Epithelial cell of proximal tubule (primary cell): Measurements from ENCODE around the gene SPDYE3. TPM values are rescaled to one million over a fixed set of nuclear protein-coding genes. Genes with fewer than 3 reads are reported as not detected.

Experiments used
- DNase-seq: peaks from one replicate; pipeline ENCODE4 v3.0.0-alpha.2; 2011; ENCODE audit warnings: low read depth
- H3K4me3 ChIP-seq: 2 replicates; pipeline ENCODE4 v1.5.1; 2011; ENCODE audit warnings: low read depth, mild to moderate bottlenecking, low read length
- total RNA-seq: library from RNA; depleted of rRNA; stranded (reverse); fragments of >200 nt; gene quantifications from 2 replicates; pipeline ENCODE4 v1.2.3, GENCODE V29; 2015
- TF ChIP-seq, protein P1 (sequence below): conservative IDR thresholded peaks from 2 replicates; pipeline ENCODE4 v1.5.1; 2012; ENCODE audit warnings: low read depth, mild to moderate bottlenecking, low read length

SPDYE3 gene
- total RNA-seq, 1 donor from 2014 or later, result not detected

- DNase-seq, result no peak
- H3K4me3 ChIP-seq, result no peak overlapping the region
- TF ChIP-seq, protein P1, sequence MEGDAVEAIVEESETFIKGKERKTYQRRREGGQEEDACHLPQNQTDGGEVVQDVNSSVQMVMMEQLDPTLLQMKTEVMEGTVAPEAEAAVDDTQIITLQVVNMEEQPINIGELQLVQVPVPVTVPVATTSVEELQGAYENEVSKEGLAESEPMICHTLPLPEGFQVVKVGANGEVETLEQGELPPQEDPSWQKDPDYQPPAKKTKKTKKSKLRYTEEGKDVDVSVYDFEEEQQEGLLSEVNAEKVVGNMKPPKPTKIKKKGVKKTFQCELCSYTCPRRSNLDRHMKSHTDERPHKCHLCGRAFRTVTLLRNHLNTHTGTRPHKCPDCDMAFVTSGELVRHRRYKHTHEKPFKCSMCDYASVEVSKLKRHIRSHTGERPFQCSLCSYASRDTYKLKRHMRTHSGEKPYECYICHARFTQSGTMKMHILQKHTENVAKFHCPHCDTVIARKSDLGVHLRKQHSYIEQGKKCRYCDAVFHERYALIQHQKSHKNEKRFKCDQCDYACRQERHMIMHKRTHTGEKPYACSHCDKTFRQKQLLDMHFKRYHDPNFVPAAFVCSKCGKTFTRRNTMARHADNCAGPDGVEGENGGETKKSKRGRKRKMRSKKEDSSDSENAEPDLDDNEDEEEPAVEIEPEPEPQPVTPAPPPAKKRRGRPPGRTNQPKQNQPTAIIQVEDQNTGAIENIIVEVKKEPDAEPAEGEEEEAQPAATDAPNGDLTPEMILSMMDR, result no peak
These were observed 59.1 kb downstream of the SPDYE3 start for GRCh38 chr7:100366411-100367250.

GRCh38 chr7:100367251-100367620 lies 59.7 kb downstream of the SPDYE3 start:
- TF ChIP-seq, protein P1, result no peak
- no peak for DNase-seq
- H3K4me3 ChIP-seq, result no peak overlapping the region

GRCh38 chr7:100367676-100368613 lies 60.4 kb downstream of the SPDYE3 start:
- H3K4me3 ChIP-seq, result no peak overlapping the region
- no peak for DNase-seq
- TF ChIP-seq, protein P1, result no peak

- no peak for DNase-seq
- H3K4me3 ChIP-seq, result no peak overlapping the region
- TF ChIP-seq, protein P1, result no peak
These were observed 61.6 kb downstream of the SPDYE3 start for GRCh38 chr7:100369105-100369504.

DNA sequence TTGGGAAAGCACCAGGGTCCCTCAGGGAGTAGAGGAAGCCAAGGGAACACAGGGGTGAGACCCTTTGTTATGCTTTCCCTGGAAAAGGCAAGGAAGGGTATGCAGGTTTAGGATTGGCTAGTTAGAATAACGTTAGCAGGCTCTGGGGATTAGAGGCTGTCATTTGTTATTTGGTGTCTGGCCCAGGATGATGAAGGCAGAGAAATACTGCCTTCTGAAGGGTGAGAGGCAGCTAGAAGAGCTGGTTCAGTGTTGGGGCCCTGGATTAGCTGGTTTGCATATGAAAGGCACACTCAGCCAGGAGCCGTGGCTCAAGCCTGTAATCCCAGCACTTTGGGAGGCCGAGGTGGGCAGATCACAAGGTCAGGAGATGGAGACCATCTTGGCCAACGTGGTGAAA lies 62.8 kb downstream of the SPDYE3 start:
- no peak for DNase-seq

DNA sequence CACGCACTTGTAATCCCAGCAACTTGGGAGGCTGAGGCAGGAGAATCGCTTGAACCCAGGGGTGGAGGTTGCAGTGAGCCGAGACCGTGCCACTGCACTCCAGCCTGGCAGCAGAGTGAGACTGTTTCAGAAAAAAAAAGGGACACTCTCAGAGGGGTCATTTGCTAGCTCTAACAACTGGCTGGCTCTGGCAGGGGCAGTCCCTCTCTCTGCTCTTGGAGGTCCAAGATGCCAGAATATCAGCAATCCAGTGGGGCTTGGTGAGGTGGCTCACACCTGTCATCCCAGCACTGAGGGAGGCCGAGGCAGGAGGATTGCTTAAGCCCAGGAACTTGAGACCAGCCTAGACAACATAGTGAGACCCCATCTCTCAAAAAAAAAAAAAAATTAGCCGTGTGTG lies 63.2 kb downstream of the SPDYE3 start:
- TF ChIP-seq, protein P1, result no peak
- DNase-seq, result no peak
- no peak overlapping the region for H3K4me3 ChIP-seq

More for the DNA sequence above, 62.8 kb downstream of the SPDYE3 start:
- TF ChIP-seq, protein P1, result no peak
- no peak overlapping the region for H3K4me3 ChIP-seq
